ENCODE results near the gene ALPK3. TPM values are rescaled to one million over a fixed set of nuclear protein-coding genes. Genes with fewer than 3 reads are reported as not detected.

Gene ALPK3
- total RNA-seq, 1 experiment from 2014 or later: 2.0 TPM

DNA sequence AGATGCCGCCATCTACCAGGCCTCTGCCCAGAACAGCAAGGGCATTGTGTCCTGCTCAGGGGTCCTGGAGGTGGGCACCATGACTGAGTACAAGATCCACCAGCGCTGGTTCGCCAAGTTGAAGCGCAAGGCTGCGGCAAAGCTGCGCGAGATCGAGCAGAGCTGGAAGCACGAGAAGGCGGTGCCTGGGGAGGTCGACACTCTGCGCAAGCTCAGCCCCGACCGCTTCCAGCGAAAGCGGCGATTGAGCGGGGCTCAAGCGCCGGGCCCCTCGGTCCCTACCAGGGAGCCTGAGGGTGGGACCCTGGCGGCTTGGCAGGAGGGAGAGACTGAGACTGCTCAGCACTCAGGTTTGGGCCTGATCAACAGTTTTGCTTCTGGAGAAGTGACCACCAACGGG is 22.6 kb downstream of the ALPK3 start:
- Histone ChIP-seq H3K79me2 (ENCODE audit: insufficient read depth, low read length) (no peaks in the 10 kb centered on the region), H3K27me3 (ENCODE audit: insufficient read depth, low read length) (no peaks in the 10 kb centered on the region), H2AFZ (ENCODE audit: low read depth, low read length, poor library complexity, severe bottlenecking) (no peak overlapping the region), H4K20me1 (ENCODE audit: insufficient read depth) (no peaks in the 10 kb centered on the region), H3K9me2 (ENCODE audit: insufficient read depth) (no peaks in the 10 kb centered on the region), H3K4me1 (ENCODE audit: control insufficient read depth in 1 of 2, insufficient read depth in 2 of 2, low read length in 2 of 2) (peaks cover 13 to 27% of the 10 kb centered on the region in 2 experiments), H3K27ac (ENCODE audit: low read depth, low read length) (peak overlapping the region; percentile 0; the same call in 1 of the 2 replicates), H3K4me2 (ENCODE audit: low read length) (no peak overlapping the region), H3K9me3 (ENCODE audit: control insufficient read depth in 1 of 2, insufficient read depth in 1 of 2, low read depth in 1 of 2, low read length in 2 of 2) (no peaks in the 10 kb centered on the region), H3K4me3 (replicated peaks in 1 of 2; ENCODE audit: low read depth in 1 of 2, low read length in 2 of 2) (no peak overlapping the region), H3K9ac (ENCODE audit: low read length) (no peak overlapping the region), H3K36me3 (ENCODE audit: control insufficient read depth in 1 of 2, insufficient read depth in 2 of 2, low read length in 2 of 2) (no peaks in the 10 kb centered on the region)
- intact Hi-C loops (cut with micrococcal nuclease): loop anchor here (10.0 kb wide), 1 partner anchor 205 kb away; no protein-coding TSS in a partner anchor
- BruUV-seq (replicated peaks): no TSS peak
- DNase-seq (ENCODE audit: low read depth, low spot score) (no peak), ATAC-seq (no peak)
- no peak for TF ChIP-seq CBX3 (IDR thresholded peaks at IDR 0.05; ENCODE audit: low read depth)
- TF ChIP-seq YY1 (IDR thresholded peaks at IDR 0.05; ENCODE audit: extremely low read depth, insufficient replicate concordance, low read depth, low read length): no peak
- TF ChIP-seq POLR2AphosphoS5 (IDR thresholded peaks at IDR 0.05; ENCODE audit: low read depth, low read length): no peak
- TF ChIP-seq FOSL1 (IDR thresholded peaks at IDR 0.05; ENCODE audit: low read depth): no peak
- no peak for TF ChIP-seq TCF7L2 (IDR thresholded peaks at IDR 0.05; ENCODE audit: borderline replicate concordance, extremely low read depth, insufficient read depth, insufficient read length)
- TF ChIP-seq SIN3A (IDR thresholded peaks at IDR 0.05; ENCODE audit: low read depth): no peak
- TF ChIP-seq EGR1 (IDR thresholded peaks at IDR 0.05; ENCODE audit: low read depth): no peak
- TF ChIP-seq EZH2phosphoT487 (IDR thresholded peaks at IDR 0.05; ENCODE audit: borderline replicate concordance): no peak
- no peak for TF ChIP-seq ELF1 (IDR thresholded peaks at IDR 0.05; ENCODE audit: borderline replicate concordance, low read depth)
- TF ChIP-seq SP1 (IDR thresholded peaks at IDR 0.05; ENCODE audit: low read depth): no peak
- ChIA-PET CTCF (no interaction called here), RAD21 (ENCODE audit: low non-redundant PET in 1 of 2, low total read pairs in 2 of 2, uncharacterized antibody in 2 of 2, unreplicated experiment in 2 of 2) (no interaction called here), POLR2A (no interaction called here)

DNA sequence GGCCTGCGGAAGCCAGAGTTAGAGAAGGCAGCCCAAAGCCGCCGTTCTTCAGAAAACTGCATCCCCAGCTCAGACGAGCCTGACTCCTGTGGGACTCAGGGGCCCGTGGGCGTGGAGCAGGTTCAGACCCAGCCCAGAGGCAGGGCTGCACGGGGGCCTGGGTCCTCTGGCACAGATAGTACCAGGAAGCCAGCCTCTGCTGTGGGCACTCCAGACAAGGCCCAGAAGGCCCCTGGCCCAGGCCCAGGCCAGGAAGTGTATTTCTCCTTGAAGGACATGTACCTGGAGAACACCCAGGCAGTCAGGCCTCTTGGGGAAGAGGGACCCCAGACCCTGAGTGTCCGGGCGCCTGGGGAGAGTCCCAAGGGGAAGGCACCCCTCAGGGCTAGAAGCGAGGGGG is 23.1 kb downstream of the ALPK3 start:
- no peak for DNase-seq (ENCODE audit: low read depth, low spot score)
- ChIA-PET RAD21 (ENCODE audit: low non-redundant PET in 1 of 2, low total read pairs in 2 of 2, uncharacterized antibody in 2 of 2, unreplicated experiment in 2 of 2) (no interaction called here), CTCF (interaction anchor here (0.8 kb wide), 1 partner anchor 38 kb away, joined by 4 read pairs; no protein-coding TSS in a partner anchor), POLR2A (no interaction called here)
- H3K36me3 ChIP-seq (ENCODE audit: control insufficient read depth in 1 of 2, insufficient read depth in 2 of 2, low read length in 2 of 2): no peaks in the 10 kb centered on the region
- no peak overlapping the region for H3K9ac ChIP-seq (ENCODE audit: low read length)
- no peak overlapping the region for H2AFZ ChIP-seq (ENCODE audit: low read depth, low read length, poor library complexity, severe bottlenecking)
- ATAC-seq: no peak
- H3K4me1 ChIP-seq (ENCODE audit: control insufficient read depth in 1 of 2, insufficient read depth in 2 of 2, low read length in 2 of 2): peaks cover 13 to 27% of the 10 kb centered on the region in 2 experiments
- H3K27ac ChIP-seq (ENCODE audit: low read depth, low read length): peak overlapping the region; percentile 0; the same call in 1 of the 2 replicates
- H3K79me2 ChIP-seq (ENCODE audit: insufficient read depth, low read length): no peaks in the 10 kb centered on the region
- BruUV-seq (replicated peaks): TSS peak; percentile 47
- H3K9me2 ChIP-seq (ENCODE audit: insufficient read depth): no peaks in the 10 kb centered on the region
- no peaks in the 10 kb centered on the region for H3K27me3 ChIP-seq (ENCODE audit: insufficient read depth, low read length)
- intact Hi-C loops (cut with micrococcal nuclease): loop anchor here (10.0 kb wide), 1 partner anchor 205 kb away; no protein-coding TSS in a partner anchor
- no peak overlapping the region for H3K4me3 ChIP-seq (replicated peaks in 1 of 2; ENCODE audit: low read depth in 1 of 2, low read length in 2 of 2)
- no peaks in the 10 kb centered on the region for H4K20me1 ChIP-seq (ENCODE audit: insufficient read depth)
- H3K4me2 ChIP-seq (ENCODE audit: low read length): peak overlapping the region; percentile 41
- no peaks in the 10 kb centered on the region for H3K9me3 ChIP-seq (ENCODE audit: control insufficient read depth in 1 of 2, insufficient read depth in 1 of 2, low read depth in 1 of 2, low read length in 2 of 2)
- TF ChIP-seq SRF (IDR thresholded peaks at IDR 0.05; ENCODE audit: low read depth) (no peak), CEBPB (IDR thresholded peaks at IDR 0.05; ENCODE audit: low read depth) (no peak), JUND (IDR thresholded peaks at IDR 0.05) (no peak), ZNF274 (IDR thresholded peaks at IDR 0.05; ENCODE audit: low read depth, low read length) (no peak), ZBTB33 (IDR thresholded peaks at IDR 0.05; ENCODE audit: extremely low read depth, insufficient replicate concordance, low read length) (no peak), EZH2phosphoT487 (IDR thresholded peaks at IDR 0.05; ENCODE audit: borderline replicate concordance) (no peak), REST (IDR thresholded peaks at IDR 0.05; ENCODE audit: low read depth) (no peak)
- TF ChIP-seq, protein P1, sequence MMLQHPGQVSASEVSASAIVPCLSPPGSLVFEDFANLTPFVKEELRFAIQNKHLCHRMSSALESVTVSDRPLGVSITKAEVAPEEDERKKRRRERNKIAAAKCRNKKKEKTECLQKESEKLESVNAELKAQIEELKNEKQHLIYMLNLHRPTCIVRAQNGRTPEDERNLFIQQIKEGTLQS (IDR thresholded peaks at IDR 0.05): no peak
